AG10803 (cell line): ENCODE measurements around the gene DENND1A.
A peak's percentile ranks its signal among the peaks of the same experiment; 100 is the strongest.

Source experiments
- DNase-seq: peaks from one replicate; pipeline ENCODE4 v3.0.0; 2010; ENCODE audit warnings: low read depth
- H3K4me3 ChIP-seq: 2 replicates; pipeline ENCODE4 v1.5.1; 2011; ENCODE audit warnings: mild to moderate bottlenecking, low read length, control low read depth
- CTCF ChIP-seq: conservative IDR thresholded peaks from 2 replicates; pipeline ENCODE4 v1.5.1; 2011; ENCODE audit warnings: mild to moderate bottlenecking, low read length, control low read depth, inconsistent platforms

DENND1A gene

GRCh38 chr9:123678878-123679329 lies 251.0 kb downstream of the DENND1A start:
- TF ChIP-seq CTCF: no peak
- no peak overlapping the region for H3K4me3 ChIP-seq
- DNase-seq: no peak

- no peak for TF ChIP-seq CTCF
- no peak overlapping the region for H3K4me3 ChIP-seq
- no peak for DNase-seq
Observed at GRCh38 chr9:123678038-123678877, 251.7 kb downstream of the DENND1A start.

GRCh38 chr9:123676869-123677268 lies 253.1 kb downstream of the DENND1A start:
- no peak for TF ChIP-seq CTCF
- H3K4me3 ChIP-seq: no peak overlapping the region
- no peak for DNase-seq

GRCh38 chr9:123669346-123669745 lies 260.6 kb downstream of the DENND1A start:
- no peak overlapping the region for H3K4me3 ChIP-seq
- no peak for TF ChIP-seq CTCF
- DNase-seq: peak; percentile 16

- DNase-seq: no peak
- no peak for TF ChIP-seq CTCF
Observed at GRCh38 chr9:123663529-123663928, 266.4 kb downstream of the DENND1A start.

GRCh38 chr9:123662057-123662776 lies 267.7 kb downstream of the DENND1A start:
- no peak overlapping the region for H3K4me3 ChIP-seq
- TF ChIP-seq CTCF: no peak
- DNase-seq: no peak

More at GRCh38 chr9:123663529-123663928, 266.4 kb downstream of the DENND1A start:
- H3K4me3 ChIP-seq: no peak overlapping the region
